Naive thymus-derived CD4-positive, alpha-beta T cell (primary cell): Measurements from ENCODE around the gene AMBRA1. TPM values are rescaled to one million over a fixed set of nuclear protein-coding genes. Genes with fewer than 3 reads are reported as not detected.
A peak's percentile ranks its signal among the peaks of the same experiment; 100 is the strongest.

Source experiments
- ATAC-seq: fragments of 150-1000 bp; cut with Tn5 transposase; 2 replicates; pipeline ENCODE4 v1.10.0; 2021; ENCODE audit warnings: mild to moderate bottlenecking, moderate library complexity
- CTCF ChIA-PET: fragments of 350-600 bp; sonication (Branson Sonifier 250); formaldehyde crosslinking; loops from one replicate; lab custom pipeline; 2021; ENCODE audit warnings: antibody characterized with exemption; lab: Charles Lee
- POLR2A ChIA-PET: fragments of 350-600 bp; sonication (Branson Sonifier 250); formaldehyde crosslinking; loops from one replicate; lab custom pipeline; 2021; ENCODE audit warnings: antibody characterized with exemption, inconsistent platforms; lab: Charles Lee
- DNase-seq, 9 donors: peaks; one replicate each; pipeline versions ENCODE4 v3.0.0 to v3.0.0-alpha.2; 2020 to 2022; ENCODE audit warnings: mixed read lengths in 1 of 9
- H3K27ac ChIP-seq: one replicate; pipeline ENCODE4 v1.7.0; 2013; ENCODE audit warnings: mild to moderate bottlenecking, low read depth, low read length, moderate library complexity
- H3K27me3 ChIP-seq, 2 donors: one replicate each; pipeline ENCODE4 v1.7.0; 2013; ENCODE audit warnings: low read length in 2 of 2, mild to moderate bottlenecking in 2 of 2, moderate library complexity in 2 of 2; ENCODE audit not compliant: control insufficient read depth in 2 of 2, insufficient read depth in 2 of 2
- H3K36me3 ChIP-seq, 3 experiments: 1 replicate in 2 of 3; 2 replicates in 1 of 3; pipeline ENCODE4 v1.7.0; 2013; ENCODE audit warnings: low read length in 3 of 3, mild to moderate bottlenecking in 3 of 3, moderate library complexity in 1 of 3; ENCODE audit not compliant: insufficient read depth in 3 of 3, control insufficient read depth in 2 of 3
- H3K4me1 ChIP-seq, 2 donors: one replicate each; pipeline ENCODE4 v1.7.0; 2013; ENCODE audit warnings: low read length in 2 of 2, mild to moderate bottlenecking in 2 of 2, moderate library complexity in 1 of 2; ENCODE audit not compliant: control insufficient read depth in 2 of 2, insufficient read depth in 2 of 2
- H3K4me3 ChIP-seq: 2 replicates; pipeline ENCODE4 v1.7.0; 2013; ENCODE audit warnings: mild to moderate bottlenecking, low read length
- H3K9me3 ChIP-seq, 3 experiments: 1 replicate in 2 of 3; 2 replicates in 1 of 3; pipeline ENCODE4 v1.7.0; 2013; ENCODE audit warnings: low read length in 3 of 3; ENCODE audit not compliant: control insufficient read depth in 2 of 3
- H3K27ac Mint-ChIP-seq, 9 donors: one replicate each; pipeline ENCODE4 v1.8.0; 2020 to 2022; ENCODE audit warnings: mixed read lengths in 9 of 9, mild to moderate bottlenecking in 8 of 9, moderate library complexity in 5 of 9, inconsistent platforms in 2 of 9
- H3K27me3 Mint-ChIP-seq, 5 donors: one replicate each; pipeline ENCODE4 v1.8.0; 2021 to 2022; ENCODE audit warnings: mixed read lengths in 5 of 5, mild to moderate bottlenecking in 1 of 5
- H3K36me3 Mint-ChIP-seq, 5 donors: one replicate each; pipeline ENCODE4 v1.8.0; 2020 to 2022; ENCODE audit warnings: mixed read lengths in 5 of 5, mild to moderate bottlenecking in 3 of 5, inconsistent platforms in 1 of 5
- H3K4me1 Mint-ChIP-seq, 7 donors: one replicate each; pipeline ENCODE4 v1.8.0; 2020 to 2022; ENCODE audit warnings: mixed read lengths in 7 of 7, mild to moderate bottlenecking in 3 of 7, inconsistent platforms in 1 of 7
- H3K4me3 Mint-ChIP-seq, 10 donors: one replicate each; pipeline ENCODE4 v1.8.0; 2020 to 2022; ENCODE audit warnings: mild to moderate bottlenecking in 10 of 10, mixed read lengths in 10 of 10, moderate library complexity in 6 of 10, inconsistent platforms in 2 of 10
- H3K9me3 Mint-ChIP-seq, 11 donors: one replicate each; pipeline ENCODE4 v1.8.0; 2020 to 2022; ENCODE audit warnings: mixed read lengths in 11 of 11, mild to moderate bottlenecking in 4 of 11, inconsistent platforms in 1 of 11, moderate library complexity in 1 of 11
- intact Hi-C, 2 donors: fragments of 100-400 bp; cut with micrococcal nuclease; formaldehyde crosslinking; loops; one replicate each; pipeline ENCODE4 v1.15.1; 2023
- polyA plus RNA-seq, 2 donors: library from polyadenylated mRNA; unstranded; fragments of 300-500 nt; fragmentation: Illumina TruSeq; gene quantifications; one replicate each; pipeline ENCODE4 v1.2.3, GENCODE V29; 2021
- total RNA-seq, 6 experiments: library from RNA in 5 of 6; stranded (reverse) in 5 of 6; gene quantifications; 1 replicate in 5 of 6; 2 replicates in 1 of 6; pipeline ENCODE4 v1.2.3 and lab custom pipeline; 2021 to 2026

Gene AMBRA1
- total and polyA plus RNA-seq, 7 experiments from 2014 or later, result 8.9 to 48.7 (median 41.2) TPM

GRCh38 chr11:46393759-46394158 lies 200.1 kb downstream of the AMBRA1 start:
- peaks cover 0 to 21% of the 10 kb centered on the region in 2 donors for H3K27me3 ChIP-seq
- CTCF ChIA-PET, result no interaction called here
- H3K36me3 Mint-ChIP-seq, result peaks cover 0 to 13% (median 8%) of the 10 kb centered on the region in 5 donors
- ATAC-seq (no peak), DNase-seq (no peak)
- H3K9me3 ChIP-seq, result no peaks in the 10 kb centered on the region
- intact Hi-C loops, result loop anchor here (2.0 to 5.0 kb wide), 2 partner anchors 223 to 224 kb away; partner anchors contain the start of genes ATG13 (in 2 of the 2) and HARBI1 (in 2 of the 2)
- peaks cover 14 to 21% of the 10 kb centered on the region in 2 donors for H3K4me1 ChIP-seq
- H3K36me3 ChIP-seq, result peaks cover 0 to 19% (median 0%) of the 10 kb centered on the region in 3 experiments
- POLR2A ChIA-PET, result no interaction called here
- H3K4me3 ChIP-seq, result no peak overlapping the region
- H3K27ac ChIP-seq, result no peak overlapping the region
- no peak overlapping the region for H3K27ac Mint-ChIP-seq
- H3K9me3 Mint-ChIP-seq, result peaks cover 0 to 2% (median 0%) of the 10 kb centered on the region in 11 donors
- peaks cover 7 to 26% (median 16%) of the 10 kb centered on the region in 7 donors for H3K4me1 Mint-ChIP-seq
- peak overlapping the region in 4 of 10 donors; percentile 16 to 82 (median 74) for H3K4me3 Mint-ChIP-seq
- H3K27me3 Mint-ChIP-seq, result peaks cover 17 to 35% (median 25%) of the 10 kb centered on the region in 5 donors

- DNase-seq, result no peak
- ChIA-PET CTCF (no interaction called here), POLR2A (interaction anchor here (0.6 to 1.6 kb wide), 2 partner anchors 15 to 45 kb away, joined by 3 to 4 read pairs; no protein-coding TSS in a partner anchor)
Observed at GRCh38 chr11:46393231-46393616, 200.6 kb downstream of the AMBRA1 start.

GRCh38 chr11:46392421-46393230 lies 201.2 kb downstream of the AMBRA1 start:
- Mint-ChIP-seq H3K27ac (peak overlapping the region in 3 of 9 donors; percentile 54 to 81 (median 73)), H3K36me3 (peaks cover 0 to 7% (median 4%) of the 10 kb centered on the region in 5 donors)
- CTCF ChIA-PET, result no interaction called here

More at GRCh38 chr11:46393231-46393616, 200.6 kb downstream of the AMBRA1 start:
- Mint-ChIP-seq H3K36me3 (peaks cover 0 to 10% (median 8%) of the 10 kb centered on the region in 5 donors), H3K4me1 (peaks cover 7 to 31% (median 20%) of the 10 kb centered on the region in 7 donors), H3K27me3 (peaks cover 22 to 40% (median 30%) of the 10 kb centered on the region in 5 donors), H3K9me3 (peaks cover 0 to 2% (median 0%) of the 10 kb centered on the region in 11 donors), H3K4me3 (peak overlapping the region; percentile 70 to 84 (median 78)), H3K27ac (peak overlapping the region in 3 of 9 donors; percentile 54 to 81 (median 73))
- peaks cover 0 to 17% (median 0%) of the 10 kb centered on the region in 3 experiments for H3K36me3 ChIP-seq
- no peak for ATAC-seq
- H3K27ac ChIP-seq, result no peak overlapping the region
- no peaks in the 10 kb centered on the region for H3K9me3 ChIP-seq
- peaks cover 14 to 21% of the 10 kb centered on the region in 2 donors for H3K4me1 ChIP-seq
- peaks cover 0 to 21% of the 10 kb centered on the region in 2 donors for H3K27me3 ChIP-seq
- no peak overlapping the region for H3K4me3 ChIP-seq
- intact Hi-C loops, result loop anchor here (2.0 to 5.0 kb wide), 2 partner anchors 224 kb away; partner anchors contain the start of genes ATG13 (in 2 of the 2) and HARBI1 (in 2 of the 2)

GRCh38 chr11:46391578-46392420 lies 202.0 kb downstream of the AMBRA1 start, which contains the start of gene CHRM4:
CHRM4 (minus strand) TSS chr11:46391776; CDS start chr11:46386557, 5,219 bp downstream.
- ChIA-PET POLR2A (interaction anchor here (1.0 to 1.6 kb wide), 2 partner anchors 9 to 14 kb away, joined by 3 to 4 read pairs; no protein-coding TSS in a partner anchor), CTCF (no interaction called here)
- no peak within 1 kb of the TSS for H3K27ac ChIP-seq
- Mint-ChIP-seq H3K27me3 (peaks cover 33 to 52% (median 44%) of the 10 kb centered on the region in 5 donors), H3K36me3 (peaks cover 0 to 4% (median 3%) of the 10 kb centered on the region in 5 donors), H3K4me3 (peak within 1 kb of the TSS; percentile 70 to 84 (median 78)), H3K4me1 (peaks cover 7 to 35% (median 26%) of the 10 kb centered on the region in 7 donors), H3K9me3 (peaks cover 0 to 2% (median 0%) of the 10 kb centered on the region in 11 donors), H3K27ac (peak within 1 kb of the TSS in 1 of 9 donors; percentile 81)
- ATAC-seq (no peak), DNase-seq (peak in 1 of 9 donors; percentile 53)
- peaks cover 0 to 3% (median 0%) of the 10 kb centered on the region in 3 experiments for H3K36me3 ChIP-seq
- H3K27me3 ChIP-seq, result peaks cover 0 to 21% of the 10 kb centered on the region in 2 donors
- H3K4me1 ChIP-seq, result peaks cover 14 to 21% of the 10 kb centered on the region in 2 donors
- H3K4me3 ChIP-seq, result peak within 1 kb of the TSS; percentile 35
- H3K9me3 ChIP-seq, result no peaks in the 10 kb centered on the region
- intact Hi-C loops, result loop anchor here (2.0 to 5.0 kb wide), 2 partner anchors 225 to 226 kb away; partner anchors contain the start of genes ATG13 (in 2 of the 2) and HARBI1 (in 2 of the 2)

More at GRCh38 chr11:46392421-46393230, 201.2 kb downstream of the AMBRA1 start:
- ATAC-seq, result peak; percentile 90
- DNase-seq, result peak; percentile 63 to 91 (median 75)
- H3K27me3 ChIP-seq, result peaks cover 0 to 21% of the 10 kb centered on the region in 2 donors
- no peaks in the 10 kb centered on the region for H3K9me3 ChIP-seq
- POLR2A ChIA-PET, result interaction anchor here (0.6 to 1.6 kb wide), 3 partner anchors 9 to 44 kb away, joined by 3 to 4 read pairs (median 3); no protein-coding TSS in a partner anchor
- no peak overlapping the region for H3K27ac ChIP-seq
- Mint-ChIP-seq H3K4me1 (peaks cover 7 to 35% (median 25%) of the 10 kb centered on the region in 7 donors), H3K27me3 (peaks cover 26 to 45% (median 36%) of the 10 kb centered on the region in 5 donors), H3K4me3 (peak overlapping the region; percentile 70 to 84 (median 78)), H3K9me3 (peaks cover 0 to 2% (median 0%) of the 10 kb centered on the region in 11 donors)
- intact Hi-C loops, result loop anchor here (2.0 to 5.0 kb wide), 2 partner anchors 224 to 225 kb away; partner anchors contain the start of genes ATG13 (in 2 of the 2) and HARBI1 (in 2 of the 2)
- peaks cover 0 to 12% (median 0%) of the 10 kb centered on the region in 3 experiments for H3K36me3 ChIP-seq
- peak overlapping the region; percentile 35 for H3K4me3 ChIP-seq
- H3K4me1 ChIP-seq, result peaks cover 14 to 21% of the 10 kb centered on the region in 2 donors

GRCh38 chr11:46391186-46391577 lies 202.6 kb downstream of the AMBRA1 start:
- Histone ChIP-seq H3K4me1 (peaks cover 14 to 21% of the 10 kb centered on the region in 2 donors), H3K27ac (no peak overlapping the region), H3K4me3 (no peak overlapping the region), H3K27me3 (peaks cover 0 to 21% of the 10 kb centered on the region in 2 donors), H3K36me3 (no peaks in the 10 kb centered on the region), H3K9me3 (no peaks in the 10 kb centered on the region)
- ChIA-PET CTCF (no interaction called here), POLR2A (interaction anchor here (1.0 kb wide), 1 partner anchor 8 kb away, joined by 3 read pairs; no protein-coding TSS in a partner anchor)
- DNase-seq (no peak), ATAC-seq (no peak)
- Mint-ChIP-seq H3K36me3 (peaks cover 0 to 2% (median 0%) of the 10 kb centered on the region in 5 donors), H3K27ac (no peak overlapping the region), H3K4me3 (peak overlapping the region in 1 of 10 donors; percentile 72), H3K9me3 (peaks cover 0 to 2% (median 0%) of the 10 kb centered on the region in 11 donors), H3K27me3 (peaks cover 39 to 58% (median 50%) of the 10 kb centered on the region in 5 donors), H3K4me1 (peaks cover 7 to 35% (median 26%) of the 10 kb centered on the region in 7 donors)
- intact Hi-C loops, result loop anchor here in 1 of 2 donors (5.0 kb wide), 1 partner anchor 226 kb away; the partner anchor contains the start of genes ATG13 and HARBI1
